ENCODE data around the gene ALDH2. TPM values are rescaled to one million over a fixed set of nuclear protein-coding genes. Genes with fewer than 3 reads are reported as not detected.
"Not testable (repeated sequence)": the region's sequence is repeated elsewhere in the genome, so short reads cannot be mapped to it uniquely, and the experiment has no call there.

The ALDH2 gene
- total and polyA plus RNA-seq, 12 donors: 60.6 to 403 (median 318) TPM

- intact Hi-C loops (cut with DNase I): loop anchor here in 1 of 10 donors (5.0 kb wide), 1 partner anchor 33 kb away; no protein-coding TSS in a partner anchor
- DNase-seq: no peak
- H3K4me3 ChIP-seq: no peak overlapping the region
- TF ChIP-seq CTCF (IDR thresholded peaks at IDR 0.05): no peak
- H3K36me3 ChIP-seq: peaks cover 0 to 26% (median 0%) of the 10 kb centered on the region in 9 donors
- peaks cover 11 to 46% (median 34%) of the 10 kb centered on the region in 9 donors for H3K4me1 ChIP-seq
- H3K9me3 ChIP-seq: no peaks in the 10 kb centered on the region
- no peak for ATAC-seq
- H3K27ac ChIP-seq: peak overlapping the region in 1 of 10 donors; percentile 91
- WGBS, 2 donors: 93 to 94% methylated on average over 7 of the region's 7 CpGs
- no peaks in the 10 kb centered on the region for H3K27me3 ChIP-seq
These were observed 7.5 kb upstream of the ALDH2 start for GRCh38 chr12:111759271-111759670.

- Histone ChIP-seq H3K9me3 (no peaks in the 10 kb centered on the region), H3K36me3 (peaks cover 0 to 20% (median 0%) of the 10 kb centered on the region in 9 donors), H3K27ac (no peak overlapping the region), H3K27me3 (no peaks in the 10 kb centered on the region), H3K4me3 (no peak overlapping the region), H3K4me1 (peaks cover 11 to 39% (median 29%) of the 10 kb centered on the region in 9 donors)
- no peak for DNase-seq
- intact Hi-C loops (cut with DNase I): loop anchor here in 1 of 10 donors (5.0 kb wide), 1 partner anchor 32 kb away; no protein-coding TSS in a partner anchor
- no peak for ATAC-seq
- 87 to 89% methylated on average over 9 of the region's 9 CpGs for WGBS, 2 donors
- TF ChIP-seq CTCF (IDR thresholded peaks at IDR 0.05): no peak
These were observed 6.7 kb upstream of the ALDH2 start for GRCh38 chr12:111759991-111760390.

GRCh38 chr12:111761099-111761498, 5.6 kb upstream of the ALDH2 start:
- intact Hi-C loops (cut with DNase I): no loop called here
- Histone ChIP-seq H3K36me3 (peaks cover 0 to 11% (median 0%) of the 10 kb centered on the region in 9 donors), H3K27ac (no peak overlapping the region), H3K4me3 (no peak overlapping the region), H3K4me1 (peaks cover 11 to 35% (median 26%) of the 10 kb centered on the region in 9 donors), H3K27me3 (no peaks in the 10 kb centered on the region), H3K9me3 (no peaks in the 10 kb centered on the region)
- DNase-seq (no peak), ATAC-seq (no peak)
- no peak for TF ChIP-seq CTCF (IDR thresholded peaks at IDR 0.05)
- 77 to 79% methylated on average over 5 of the region's 5 CpGs for WGBS, 2 donors

- Histone ChIP-seq H3K9me3 (no peaks in the 10 kb centered on the region), H3K4me1 (peaks cover 11 to 34% (median 25%) of the 10 kb centered on the region in 9 donors), H3K27ac (no peak overlapping the region), H3K4me3 (no peak overlapping the region), H3K36me3 (peaks cover 0 to 5% (median 0%) of the 10 kb centered on the region in 9 donors), H3K27me3 (no peaks in the 10 kb centered on the region)
- TF ChIP-seq CTCF (IDR thresholded peaks at IDR 0.05): no peak
- WGBS, 2 donors: 52 to 54% methylated on average over 3 of the region's 3 CpGs
- ATAC-seq (no peak), DNase-seq (no peak)
- intact Hi-C loops (cut with DNase I): no loop called here
These were observed 5.0 kb upstream of the ALDH2 start for GRCh38 chr12:111761706-111762105.

- H3K4me3 ChIP-seq; ATAC-seq; H3K9me3 ChIP-seq; H3K27ac ChIP-seq; H3K27me3 ChIP-seq; H3K36me3 ChIP-seq; DNase-seq; intact Hi-C loops (cut with DNase I): not testable (repeated sequence)
- H3K4me1 ChIP-seq: peaks cover 0 to 34% (median 21%) of the 10 kb centered on the region in 9 donors
- WGBS, 2 donors: 58 to 60% methylated on average over 10 of the region's 10 CpGs
These were observed 3.2 kb upstream of the ALDH2 start for GRCh38 chr12:111763552-111763951.

All from heart right ventricle (tissue), 16 donors.